OCI-LY7 (cell line): ENCODE measurements around the gene ABCC5. TPM values are rescaled to one million over a fixed set of nuclear protein-coding genes. Genes with fewer than 3 reads are reported as not detected.

Source experiments
- BruUV-seq: library from RNA; stranded (reverse); fragments of 400-500 nt; replicated peaks from 2 replicates; lab custom pipeline; 2021; lab: Mats Ljungman, UMichigan
- CTCF ChIA-PET: fragments of 300-600 bp; sonication (Branson Sonifier 250); formaldehyde crosslinking; loops from one replicate; lab custom pipeline; 2022; ENCODE audit warnings: antibody characterized with exemption; ENCODE audit not compliant: unreplicated experiment; lab: Charles Lee
- POLR2A ChIA-PET: fragments of 300-600 bp; sonication (Branson Sonifier 250); formaldehyde crosslinking; loops from one replicate; lab custom pipeline; 2022; ENCODE audit warnings: antibody characterized with exemption; lab: Charles Lee
- DNase-seq: peaks from one replicate; pipeline ENCODE4 v3.0.0-alpha.2; 2015; ENCODE audit warnings: low spot score
- H2AFZ ChIP-seq: fragments of 200-600 bp; sonication (generic), shearing (Covaris generic); 2 replicates; pipeline ENCODE4 v1.6.1; 2014; ENCODE audit warnings: mild to moderate bottlenecking, antibody characterized with exemption, low read length, moderate library complexity
- H3K27ac ChIP-seq: fragments of 200-600 bp; sonication (generic); 2 replicates; pipeline ENCODE4 v1.5.1; 2014; ENCODE audit warnings: mixed run types, low read depth, mild to moderate bottlenecking, moderate library complexity, low read length, inconsistent platforms; ENCODE audit not compliant: poor library complexity, severe bottlenecking
- H3K36me3 ChIP-seq: fragments of 200-600 bp; sonication (generic); 2 replicates; pipeline ENCODE4 v1.6.1; 2014; ENCODE audit warnings: mild to moderate bottlenecking, antibody characterized with exemption, low read length, moderate library complexity, mixed read lengths; ENCODE audit not compliant: insufficient read depth
- H3K4me1 ChIP-seq: fragments of 200-600 bp; sonication (generic); 2 replicates; pipeline ENCODE4 v1.5.1; 2014; ENCODE audit warnings: mild to moderate bottlenecking, low read length; ENCODE audit not compliant: insufficient read depth, poor library complexity, severe bottlenecking
- H3K4me2 ChIP-seq: fragments of 200-600 bp; sonication (generic); 2 replicates; pipeline ENCODE4 v1.6.1; 2014; ENCODE audit warnings: mild to moderate bottlenecking, low read length
- H3K4me3 ChIP-seq: fragments of 200-600 bp; sonication (generic); 2 replicates; pipeline ENCODE4 v1.5.1; 2014; ENCODE audit warnings: mild to moderate bottlenecking, low read depth, low read length; ENCODE audit not compliant: poor library complexity, severe bottlenecking
- H3K79me2 ChIP-seq: fragments of 200-600 bp; sonication (generic); 2 replicates; pipeline ENCODE4 v1.6.1; 2016; ENCODE audit warnings: low read depth, mild to moderate bottlenecking, low read length, moderate library complexity, mixed read lengths; ENCODE audit not compliant: insufficient read depth
- H3K9me2 ChIP-seq: fragments of 200-600 bp; sonication (generic); 2 replicates; pipeline ENCODE4 v1.6.1; 2016; ENCODE audit warnings: mild to moderate bottlenecking, low read length, mixed read lengths; ENCODE audit not compliant: insufficient read depth
- H3K9me3 ChIP-seq: fragments of 200-600 bp; sonication (generic); 2 replicates; pipeline ENCODE4 v1.6.1; 2014; ENCODE audit warnings: mild to moderate bottlenecking, mixed run types, low read length, mixed read lengths
- H4K20me1 ChIP-seq: fragments of 200-600 bp; sonication (generic); 2 replicates; pipeline ENCODE4 v1.6.1; 2014; ENCODE audit warnings: mild to moderate bottlenecking, antibody characterized with exemption, low read length, moderate library complexity, mixed read lengths; ENCODE audit not compliant: insufficient read depth
- EZH2phosphoT487 ChIP-seq: fragments of 200-600 bp; sonication (generic); IDR thresholded peaks from 2 replicates; pipeline ENCODE4 v1.6.1; 2018; ENCODE audit warnings: low read depth, borderline replicate concordance, mild to moderate bottlenecking, mixed run types, antibody characterized with exemption, low read length, moderate library complexity, mixed read lengths
- intact Hi-C: fragments of 100-400 bp; cut with micrococcal nuclease; formaldehyde crosslinking; loops from one replicate; pipeline ENCODE4 v1.10.0; 2022; ENCODE audit not compliant: unreplicated experiment
- total RNA-seq, 2 experiments: library from RNA; depleted of rRNA in 1 of 2; stranded (reverse); fragments of >200 nt in 1 of 2; shearing (Covaris generic) in 1 of 2; gene quantifications; 2 replicates each; pipeline ENCODE4 v1.2.3, GENCODE V29; 2014 to 2022
- TF ChIP-seq, protein P1 (sequence below): fragments of 200-600 bp; sonication (generic); conservative IDR thresholded peaks from 2 replicates; pipeline ENCODE4 v1.5.1; 2014; ENCODE audit warnings: mild to moderate bottlenecking, antibody characterized with exemption, low read length, moderate library complexity, mixed read lengths

ABCC5 gene
- total RNA-seq, 2 experiments from 2014 or later = 18.1 to 24.8 TPM

DNA sequence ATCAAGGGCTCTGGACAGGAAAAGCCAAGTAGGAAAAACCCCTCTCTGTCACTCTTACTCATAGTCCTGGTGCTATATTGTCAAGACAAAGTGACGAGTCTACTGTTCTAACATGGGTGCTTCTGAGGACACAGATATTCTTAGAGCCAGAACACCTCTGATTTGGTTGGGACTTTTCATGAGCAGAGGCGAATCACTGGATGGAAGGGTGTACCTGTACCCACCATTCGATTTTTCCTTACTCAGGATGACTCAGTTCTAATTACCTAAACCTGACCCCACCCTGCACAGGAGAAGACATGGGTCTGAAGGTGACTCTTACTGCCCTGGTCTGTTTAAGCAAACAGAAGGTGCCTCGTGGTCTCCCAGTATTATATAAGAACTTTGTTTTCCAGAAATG, 58.5 kb downstream of the ABCC5 start:
- H3K4me1 ChIP-seq = peaks cover 12% of the 10 kb centered on the region
- intact Hi-C loops = no loop called here
- no peak overlapping the region for H2AFZ ChIP-seq
- ChIA-PET POLR2A (no interaction called here), CTCF (no interaction called here)
- no peak for DNase-seq
- no peaks in the 10 kb centered on the region for H3K9me2 ChIP-seq
- no peak overlapping the region for H3K4me3 ChIP-seq
- TF ChIP-seq EZH2phosphoT487 = no peak
- TF ChIP-seq, protein P1, sequence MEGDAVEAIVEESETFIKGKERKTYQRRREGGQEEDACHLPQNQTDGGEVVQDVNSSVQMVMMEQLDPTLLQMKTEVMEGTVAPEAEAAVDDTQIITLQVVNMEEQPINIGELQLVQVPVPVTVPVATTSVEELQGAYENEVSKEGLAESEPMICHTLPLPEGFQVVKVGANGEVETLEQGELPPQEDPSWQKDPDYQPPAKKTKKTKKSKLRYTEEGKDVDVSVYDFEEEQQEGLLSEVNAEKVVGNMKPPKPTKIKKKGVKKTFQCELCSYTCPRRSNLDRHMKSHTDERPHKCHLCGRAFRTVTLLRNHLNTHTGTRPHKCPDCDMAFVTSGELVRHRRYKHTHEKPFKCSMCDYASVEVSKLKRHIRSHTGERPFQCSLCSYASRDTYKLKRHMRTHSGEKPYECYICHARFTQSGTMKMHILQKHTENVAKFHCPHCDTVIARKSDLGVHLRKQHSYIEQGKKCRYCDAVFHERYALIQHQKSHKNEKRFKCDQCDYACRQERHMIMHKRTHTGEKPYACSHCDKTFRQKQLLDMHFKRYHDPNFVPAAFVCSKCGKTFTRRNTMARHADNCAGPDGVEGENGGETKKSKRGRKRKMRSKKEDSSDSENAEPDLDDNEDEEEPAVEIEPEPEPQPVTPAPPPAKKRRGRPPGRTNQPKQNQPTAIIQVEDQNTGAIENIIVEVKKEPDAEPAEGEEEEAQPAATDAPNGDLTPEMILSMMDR = no peak
- H3K36me3 ChIP-seq = peaks cover 23% of the 10 kb centered on the region
- no peak overlapping the region for H3K27ac ChIP-seq
- no peaks in the 10 kb centered on the region for H4K20me1 ChIP-seq
- no peak overlapping the region for H3K4me2 ChIP-seq
- BruUV-seq = no TSS peak
- H3K9me3 ChIP-seq = no peaks in the 10 kb centered on the region
- H3K79me2 ChIP-seq = no peaks in the 10 kb centered on the region

DNA sequence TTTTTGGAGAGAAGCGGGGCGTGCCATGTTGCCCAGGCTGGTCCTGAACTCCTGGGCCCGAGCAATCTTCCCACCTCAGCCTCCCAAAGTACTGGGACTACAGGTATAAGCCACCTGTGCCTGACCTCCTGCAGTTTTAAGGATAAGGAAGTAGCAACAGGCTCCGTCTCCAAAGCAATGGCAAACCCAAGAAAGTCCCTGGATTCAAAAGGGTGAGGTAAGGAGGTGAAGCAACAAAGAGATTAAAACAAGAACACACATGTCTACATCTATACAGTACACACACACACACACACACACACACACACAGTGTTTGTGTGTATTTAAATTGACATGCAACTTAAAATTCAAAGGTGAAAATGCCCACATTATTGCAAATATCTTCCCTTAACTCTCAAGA, 58.9 kb downstream of the ABCC5 start:
- no peaks in the 10 kb centered on the region for H3K9me2 ChIP-seq
- intact Hi-C loops = no loop called here
- no peak overlapping the region for H3K27ac ChIP-seq
- no peak for DNase-seq
- H3K4me2 ChIP-seq = no peak overlapping the region
- no peaks in the 10 kb centered on the region for H3K9me3 ChIP-seq
- TF ChIP-seq, protein P1 = no peak
- TF ChIP-seq EZH2phosphoT487 = no peak
- ChIA-PET CTCF (no interaction called here), POLR2A (no interaction called here)
- no TSS peak for BruUV-seq
- H3K4me3 ChIP-seq = no peak overlapping the region
- H3K4me1 ChIP-seq = peaks cover 16% of the 10 kb centered on the region
- H4K20me1 ChIP-seq = no peaks in the 10 kb centered on the region
- H3K79me2 ChIP-seq = no peaks in the 10 kb centered on the region
- no peak overlapping the region for H2AFZ ChIP-seq
- H3K36me3 ChIP-seq = peaks cover 23% of the 10 kb centered on the region

DNA sequence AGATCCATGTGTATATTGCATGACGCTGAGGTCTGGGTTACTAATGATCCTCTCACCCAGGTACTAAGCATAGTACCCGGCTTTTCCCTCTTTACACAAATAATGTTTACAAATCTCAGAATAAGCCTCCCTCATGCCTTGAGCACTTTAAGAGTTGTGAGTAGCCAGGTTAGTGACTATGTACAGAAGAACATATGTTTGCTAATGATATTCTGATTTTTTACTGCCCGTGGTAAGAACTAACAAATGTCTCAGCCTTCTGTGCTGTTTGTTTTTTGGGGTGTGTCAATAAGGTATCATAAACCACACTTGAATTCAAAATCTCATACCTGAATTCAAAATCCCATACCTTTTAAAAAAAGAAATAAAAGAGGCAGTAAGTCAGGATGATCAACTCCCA, 59.5 kb downstream of the ABCC5 start:
- Histone ChIP-seq H3K4me2 (no peak overlapping the region), H3K36me3 (peaks cover 23% of the 10 kb centered on the region)
- no TSS peak for BruUV-seq

More for the DNA sequence above, 59.5 kb downstream of the ABCC5 start:
- ChIA-PET POLR2A (no interaction called here), CTCF (no interaction called here)
- no peak for TF ChIP-seq EZH2phosphoT487
- TF ChIP-seq, protein P1 = no peak
- DNase-seq = no peak
- Histone ChIP-seq H4K20me1 (no peaks in the 10 kb centered on the region), H3K9me3 (no peaks in the 10 kb centered on the region), H3K4me1 (peaks cover 22% of the 10 kb centered on the region), H3K9me2 (no peaks in the 10 kb centered on the region), H3K27ac (no peak overlapping the region), H3K4me3 (no peak overlapping the region), H2AFZ (no peak overlapping the region), H3K79me2 (no peaks in the 10 kb centered on the region)
- intact Hi-C loops = no loop called here
